Endothelial cell of umbilical vein (primary cell): ENCODE data around the gene PTF1A.

ENCODE experiments used
- MYC ChIP-seq: IDR thresholded peaks from one replicate; pipeline ENCODE4 v1.6.1; 2011; ENCODE audit warnings: mild to moderate bottlenecking, low read depth, low read length
- POLR2AphosphoS5 ChIP-seq: IDR thresholded peaks from 2 replicates; pipeline ENCODE4 v1.6.1; 2012; ENCODE audit warnings: low read depth, mild to moderate bottlenecking, control low read depth, low read length, moderate library complexity; ENCODE audit not compliant: insufficient read depth
- TF ChIP-seq, protein P1 (sequence below), 2 donors: IDR thresholded peaks; 1 replicate in 1 of 2; 2 replicates in 1 of 2; pipeline ENCODE4 v1.5.1; 2011; ENCODE audit warnings: low read length in 2 of 2, mild to moderate bottlenecking in 2 of 2, moderate library complexity in 2 of 2, control low read depth in 1 of 2, inconsistent platforms in 1 of 2, low read depth in 1 of 2; ENCODE audit not compliant: insufficient read depth in 1 of 2; ENCODE audit errors: extremely low read depth in 1 of 2

DNA sequence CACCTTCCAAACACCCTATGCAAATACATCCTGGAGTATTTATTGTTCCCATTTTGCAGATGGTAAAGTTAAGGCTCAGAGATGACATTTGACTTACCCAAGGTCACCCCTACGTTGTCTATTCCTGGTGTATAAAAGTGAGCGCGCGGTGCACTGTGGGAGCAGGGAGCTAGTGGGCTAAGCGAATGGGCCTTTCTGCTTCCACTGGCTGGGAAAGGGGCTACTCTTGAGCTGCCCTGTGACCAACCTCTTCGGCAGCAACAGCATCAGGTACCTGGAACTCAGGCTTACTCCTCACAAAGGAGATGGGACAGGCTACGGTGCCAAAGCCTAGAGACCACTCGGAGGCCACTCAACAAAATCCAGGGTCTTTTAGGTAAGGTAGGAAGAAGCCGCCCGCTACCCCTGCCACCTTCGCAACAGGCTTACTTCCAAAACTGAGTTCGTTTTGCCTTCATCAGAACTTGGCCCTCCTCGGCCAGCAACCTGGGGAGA, 2.4 kb downstream of the PTF1A start:
- TF ChIP-seq MYC, result no peak
- TF ChIP-seq, protein P1, sequence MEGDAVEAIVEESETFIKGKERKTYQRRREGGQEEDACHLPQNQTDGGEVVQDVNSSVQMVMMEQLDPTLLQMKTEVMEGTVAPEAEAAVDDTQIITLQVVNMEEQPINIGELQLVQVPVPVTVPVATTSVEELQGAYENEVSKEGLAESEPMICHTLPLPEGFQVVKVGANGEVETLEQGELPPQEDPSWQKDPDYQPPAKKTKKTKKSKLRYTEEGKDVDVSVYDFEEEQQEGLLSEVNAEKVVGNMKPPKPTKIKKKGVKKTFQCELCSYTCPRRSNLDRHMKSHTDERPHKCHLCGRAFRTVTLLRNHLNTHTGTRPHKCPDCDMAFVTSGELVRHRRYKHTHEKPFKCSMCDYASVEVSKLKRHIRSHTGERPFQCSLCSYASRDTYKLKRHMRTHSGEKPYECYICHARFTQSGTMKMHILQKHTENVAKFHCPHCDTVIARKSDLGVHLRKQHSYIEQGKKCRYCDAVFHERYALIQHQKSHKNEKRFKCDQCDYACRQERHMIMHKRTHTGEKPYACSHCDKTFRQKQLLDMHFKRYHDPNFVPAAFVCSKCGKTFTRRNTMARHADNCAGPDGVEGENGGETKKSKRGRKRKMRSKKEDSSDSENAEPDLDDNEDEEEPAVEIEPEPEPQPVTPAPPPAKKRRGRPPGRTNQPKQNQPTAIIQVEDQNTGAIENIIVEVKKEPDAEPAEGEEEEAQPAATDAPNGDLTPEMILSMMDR (IDR thresholded peaks at IDR 0.05; ENCODE audit: extremely low read depth in 1 of 2, insufficient read depth in 1 of 2, low read depth in 1 of 2, low read length in 2 of 2), result no peak
- TF ChIP-seq POLR2AphosphoS5, result no peak
